ENCODE measurements around the gene CHMP6.

CHMP6 gene

DNA sequence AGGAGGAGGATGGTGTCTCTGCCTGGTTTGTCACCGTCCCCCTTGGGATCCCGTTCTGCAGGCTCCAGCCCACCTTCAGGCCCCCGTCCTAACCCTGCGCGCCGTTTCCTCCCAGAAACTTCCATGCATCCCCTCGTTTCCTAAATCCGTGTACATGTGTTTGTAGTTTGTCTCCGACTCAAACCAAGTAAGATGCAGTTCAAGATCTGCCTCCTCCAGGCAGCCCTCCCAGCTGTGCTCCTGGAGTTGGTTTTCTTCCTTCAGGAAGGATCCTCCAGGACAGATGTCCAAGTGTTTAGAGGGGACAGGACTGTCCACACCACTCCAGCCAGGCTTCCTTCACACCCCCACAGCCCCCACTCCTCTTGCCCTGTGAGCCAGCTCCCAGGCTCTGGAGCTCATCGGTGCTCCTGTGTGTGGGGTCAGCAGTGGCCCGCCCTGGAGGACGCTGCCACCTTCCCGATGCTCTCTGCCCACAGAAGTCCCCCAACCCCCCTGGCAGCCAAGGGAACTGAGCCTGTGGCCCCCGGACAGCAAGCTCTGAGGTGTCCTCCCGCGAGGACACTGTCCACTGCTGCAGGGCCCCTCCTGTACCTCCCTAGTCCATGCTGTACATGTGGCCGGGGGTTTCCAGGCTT, 54.6 kb downstream of the CHMP6 start:
- Mint-ChIP-seq H3K4me3 (no peak overlapping the region), H3K27me3 (peaks cover 19% of the 10 kb centered on the region), H3K4me1 (peaks cover 8% of the 10 kb centered on the region), H3K36me3 (no peaks in the 10 kb centered on the region), H3K9me3 (no peaks in the 10 kb centered on the region), H3K27ac (no peak overlapping the region)
- no peak for DNase-seq
- CTCF ChIA-PET = no interaction called here

GRCh38 chr17:81046770-81047359, 55.2 kb downstream of the CHMP6 start:
- Mint-ChIP-seq H3K9me3 (no peaks in the 10 kb centered on the region), H3K4me3 (no peak overlapping the region), H3K4me1 (peaks cover 8% of the 10 kb centered on the region), H3K36me3 (no peaks in the 10 kb centered on the region), H3K27ac (no peak overlapping the region), H3K27me3 (peaks cover 19% of the 10 kb centered on the region)
- CTCF ChIA-PET = no interaction called here
- DNase-seq = no peak

DNA sequence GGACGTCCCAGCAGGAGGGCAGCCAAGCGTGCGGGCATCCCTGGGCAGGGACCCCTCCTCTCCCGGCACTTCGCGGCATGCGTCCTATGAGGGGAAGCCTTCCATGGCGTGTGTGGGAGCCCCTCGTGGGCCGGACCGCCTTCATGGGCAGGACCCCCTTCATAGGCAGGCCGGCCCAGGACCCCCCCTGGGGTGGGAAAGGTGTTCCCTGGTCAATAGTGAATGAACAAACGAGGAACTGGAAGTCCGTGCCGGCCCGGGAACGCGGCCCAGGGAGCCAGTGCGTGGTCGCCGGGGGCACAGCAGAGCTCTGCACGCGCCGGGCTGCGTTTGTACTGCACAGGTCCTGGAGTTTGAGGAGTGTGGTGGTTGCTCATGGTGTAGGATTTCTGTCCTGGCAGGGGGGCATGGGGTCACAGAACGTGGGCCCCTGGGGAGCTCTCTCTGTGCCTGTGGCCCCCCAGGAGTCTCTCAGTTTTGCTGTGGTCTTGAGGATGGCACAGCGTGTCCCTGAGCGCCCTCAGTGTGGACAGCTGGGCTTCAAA, 57.3 kb downstream of the CHMP6 start:
- Mint-ChIP-seq H3K4me1 (peaks cover 8% of the 10 kb centered on the region), H3K9me3 (no peaks in the 10 kb centered on the region), H3K36me3 (no peaks in the 10 kb centered on the region), H3K27ac (no peak overlapping the region), H3K4me3 (no peak overlapping the region), H3K27me3 (peaks cover 19% of the 10 kb centered on the region)
- no peak for DNase-seq
- CTCF ChIA-PET = interaction anchor here (1.1 to 1.7 kb wide), 3 partner anchors 8 to 46 kb away, joined by 3 read pairs; no protein-coding TSS in a partner anchor

- no peaks in the 10 kb centered on the region for H3K9me3 Mint-ChIP-seq
- H3K36me3 Mint-ChIP-seq = no peaks in the 10 kb centered on the region
- no peak overlapping the region for H3K4me3 Mint-ChIP-seq
- H3K27me3 Mint-ChIP-seq = peaks cover 19% of the 10 kb centered on the region
- CTCF ChIA-PET = interaction anchor here (1.1 to 1.7 kb wide), 3 partner anchors 8 to 45 kb away, joined by 3 read pairs; no protein-coding TSS in a partner anchor
- peaks cover 8% of the 10 kb centered on the region for H3K4me1 Mint-ChIP-seq
- DNase-seq = no peak
- peak overlapping the region; percentile 45 for H3K27ac Mint-ChIP-seq
Observed at GRCh38 chr17:81049372-81049911, 57.8 kb downstream of the CHMP6 start.

Data from activated naive CD4-positive, alpha-beta T cell treated with anti-CD3 and anti-CD28 coated beads, Interleukin-2, amount 10 ng/mL, durations not matched to agents 7 days and 5 days (primary cell).